SH-SY5Y (cell line): ENCODE results near the gene KIAA1217.

ENCODE experiments used
- GATA2 ChIP-seq: IDR thresholded peaks from 2 replicates; pipeline ENCODE4 v1.6.1; 2011; ENCODE audit warnings: mild to moderate bottlenecking, low read depth, low read length
- GATA3 ChIP-seq: IDR thresholded peaks from 2 replicates; pipeline ENCODE4 v1.6.1; 2011; ENCODE audit warnings: low read depth, mild to moderate bottlenecking, low read length, moderate library complexity

DNA sequence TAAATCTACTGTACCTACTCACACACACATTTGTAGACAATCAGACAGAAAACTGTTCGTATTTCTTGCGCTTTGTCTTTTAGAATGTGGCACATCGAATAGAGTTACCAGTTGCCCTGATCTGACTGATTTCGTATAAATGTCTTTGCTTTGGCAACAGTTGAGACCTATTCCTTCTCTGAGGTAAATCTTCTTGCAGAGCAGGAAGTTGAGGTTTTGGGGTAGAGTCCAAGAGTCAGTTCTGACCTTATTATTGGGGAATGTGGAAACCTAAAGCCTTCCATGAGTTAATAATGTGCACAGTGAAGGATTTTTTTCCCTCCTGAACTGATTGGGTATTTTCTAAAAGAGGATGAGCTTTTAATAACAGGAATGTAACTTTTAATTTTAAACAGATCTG, 135.3 kb downstream of the KIAA1217 start:
- TF ChIP-seq GATA2 (no peak), GATA3 (no peak)
